ENCODE measurements around the gene EDA2R. TPM values are rescaled to one million over a fixed set of nuclear protein-coding genes. Genes with fewer than 3 reads are reported as not detected.

The EDA2R gene
- total RNA-seq, 6 experiments from 2014 or later = 0.09 to 0.55 (median 0.25) TPM; not detected in 2

GRCh38 chrX:66632473-66632872, 6.4 kb downstream of the EDA2R start:
- H3K27me3 ChIP-seq = no peaks in the 10 kb centered on the region
- ATAC-seq = no peak
- H3K27ac ChIP-seq = no peak overlapping the region
- DNase-seq = no peak
- no peak overlapping the region for H3K4me3 ChIP-seq
- TF ChIP-seq POLR2A (IDR thresholded peaks at IDR 0.05) = no peak
- TF ChIP-seq, protein P1, sequence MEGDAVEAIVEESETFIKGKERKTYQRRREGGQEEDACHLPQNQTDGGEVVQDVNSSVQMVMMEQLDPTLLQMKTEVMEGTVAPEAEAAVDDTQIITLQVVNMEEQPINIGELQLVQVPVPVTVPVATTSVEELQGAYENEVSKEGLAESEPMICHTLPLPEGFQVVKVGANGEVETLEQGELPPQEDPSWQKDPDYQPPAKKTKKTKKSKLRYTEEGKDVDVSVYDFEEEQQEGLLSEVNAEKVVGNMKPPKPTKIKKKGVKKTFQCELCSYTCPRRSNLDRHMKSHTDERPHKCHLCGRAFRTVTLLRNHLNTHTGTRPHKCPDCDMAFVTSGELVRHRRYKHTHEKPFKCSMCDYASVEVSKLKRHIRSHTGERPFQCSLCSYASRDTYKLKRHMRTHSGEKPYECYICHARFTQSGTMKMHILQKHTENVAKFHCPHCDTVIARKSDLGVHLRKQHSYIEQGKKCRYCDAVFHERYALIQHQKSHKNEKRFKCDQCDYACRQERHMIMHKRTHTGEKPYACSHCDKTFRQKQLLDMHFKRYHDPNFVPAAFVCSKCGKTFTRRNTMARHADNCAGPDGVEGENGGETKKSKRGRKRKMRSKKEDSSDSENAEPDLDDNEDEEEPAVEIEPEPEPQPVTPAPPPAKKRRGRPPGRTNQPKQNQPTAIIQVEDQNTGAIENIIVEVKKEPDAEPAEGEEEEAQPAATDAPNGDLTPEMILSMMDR (IDR thresholded peaks at IDR 0.05) = no peak
- no peaks in the 10 kb centered on the region for H3K4me1 ChIP-seq
- H3K9me3 ChIP-seq = no peaks in the 10 kb centered on the region
- no peaks in the 10 kb centered on the region for H3K36me3 ChIP-seq
- WGBS (ENCODE audit: insufficient coverage, low coverage, low lambda C conversion rate, missing lambda C conversion rate) = 19% methylated on average over 2 of the region's 2 CpGs
- intact Hi-C loops (cut with DNase I) = no loop called here

DNA sequence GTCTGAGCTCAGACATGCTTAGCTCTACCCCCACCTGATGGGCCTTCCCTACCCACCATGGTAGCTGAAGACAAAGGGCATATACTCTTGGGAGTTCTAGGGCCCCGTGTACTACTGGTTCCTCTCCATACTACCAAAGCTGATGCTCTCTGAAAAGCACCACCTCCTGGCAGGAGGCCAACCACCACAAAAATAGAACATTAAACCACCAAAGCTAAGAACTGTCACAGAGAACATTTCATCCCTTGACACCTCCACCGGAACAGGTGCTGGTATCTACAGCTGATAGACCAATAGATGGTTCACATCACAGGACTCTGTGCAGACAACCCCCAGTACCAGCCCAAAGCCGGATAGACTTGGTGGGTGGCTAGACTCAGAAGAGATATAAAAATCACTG, 13.4 kb downstream of the EDA2R start:
- intact Hi-C loops (cut with DNase I) = no loop called here

GRCh38 chrX:66622209-66622608, 16.7 kb downstream of the EDA2R start:
- no peaks in the 10 kb centered on the region for H3K9me3 ChIP-seq
- H3K27ac ChIP-seq = no peak overlapping the region
- 43% methylated on average over 3 of the region's 3 CpGs for WGBS (ENCODE audit: insufficient coverage, low coverage, low lambda C conversion rate, missing lambda C conversion rate)
- H3K4me1 ChIP-seq = no peaks in the 10 kb centered on the region
- no peak overlapping the region for H3K4me3 ChIP-seq
- no peaks in the 10 kb centered on the region for H3K36me3 ChIP-seq
- intact Hi-C loops (cut with DNase I) = no loop called here
- no peak for ATAC-seq
- DNase-seq = no peak
- no peaks in the 10 kb centered on the region for H3K27me3 ChIP-seq
- TF ChIP-seq, protein P1 (IDR thresholded peaks at IDR 0.05) = no peak
- no peak for TF ChIP-seq POLR2A (IDR thresholded peaks at IDR 0.05)

More for the DNA sequence above, 13.4 kb downstream of the EDA2R start:
- H3K27me3 ChIP-seq = no peaks in the 10 kb centered on the region
- H3K9me3 ChIP-seq = no peaks in the 10 kb centered on the region
- H3K27ac ChIP-seq = no peak overlapping the region
- H3K4me1 ChIP-seq = no peaks in the 10 kb centered on the region
- 89% methylated on average over 2 of the region's 3 CpGs for WGBS (ENCODE audit: insufficient coverage, low coverage, low lambda C conversion rate, missing lambda C conversion rate)
- H3K4me3 ChIP-seq = no peak overlapping the region
- ATAC-seq (no peak), DNase-seq (no peak)
- TF ChIP-seq POLR2A (IDR thresholded peaks at IDR 0.05) = no peak
- TF ChIP-seq, protein P1 (IDR thresholded peaks at IDR 0.05) = no peak
- H3K36me3 ChIP-seq = no peaks in the 10 kb centered on the region

GRCh38 chrX:66616944-66617343, 21.9 kb downstream of the EDA2R start:
- no peaks in the 10 kb centered on the region for H3K4me1 ChIP-seq
- H3K27ac ChIP-seq = no peak overlapping the region
- DNase-seq (no peak), ATAC-seq (no peak)
- H3K36me3 ChIP-seq = no peaks in the 10 kb centered on the region
- intact Hi-C loops (cut with DNase I) = no loop called here
- H3K9me3 ChIP-seq = no peaks in the 10 kb centered on the region
- TF ChIP-seq POLR2A (IDR thresholded peaks at IDR 0.05) = no peak
- WGBS (ENCODE audit: insufficient coverage, low coverage, low lambda C conversion rate, missing lambda C conversion rate) = 0% methylated on average over 1 of the region's 2 CpGs
- no peaks in the 10 kb centered on the region for H3K27me3 ChIP-seq
- H3K4me3 ChIP-seq = no peak overlapping the region

GRCh38 chrX:66602381-66602938, 36.4 kb downstream of the EDA2R start:
- Histone ChIP-seq H3K36me3 (no peaks in the 10 kb centered on the region), H3K9me3 (no peaks in the 10 kb centered on the region), H3K27me3 (no peaks in the 10 kb centered on the region), H3K4me1 (no peaks in the 10 kb centered on the region), H3K4me3 (no peak overlapping the region), H3K27ac (no peak overlapping the region)
- WGBS (ENCODE audit: insufficient coverage, low coverage, low lambda C conversion rate, missing lambda C conversion rate) = 38% methylated on average over 1 of the region's 1 CpG
- TF ChIP-seq POLR2A (IDR thresholded peaks at IDR 0.05) = no peak
- TF ChIP-seq, protein P1 (IDR thresholded peaks at IDR 0.05) = no peak
- intact Hi-C loops (cut with DNase I) = no loop called here
- ATAC-seq (no peak), DNase-seq (no peak)
